K562 (cell line): Measurements from ENCODE around the gene CDK14. TPM values are rescaled to one million over a fixed set of nuclear protein-coding genes. Genes with fewer than 3 reads are reported as not detected.

Experiments
- CCAR2 ChIP-seq: fragments of 200-400 bp; formaldehyde crosslinking; IDR thresholded peaks from 2 replicates; pipeline ENCODE4 v1.6.1; 2017; ENCODE audit warnings: mild to moderate bottlenecking, low read depth, low read length
- ETV6 ChIP-seq, 3 experiments: fragments of 150-350 bp in 1 of 3; sonication (generic) in 1 of 3; formaldehyde crosslinking in 1 of 3; IDR thresholded peaks; 2 replicates each; pipeline versions ENCODE4 v1.6.1 to v1.8.0; 2014 to 2022; ENCODE audit warnings: borderline replicate concordance in 2 of 3, low read depth in 2 of 3, antibody characterized with exemption in 1 of 3, low read length in 1 of 3, mild to moderate bottlenecking in 1 of 3, missing genetic modification reagents in 1 of 3
- FOXA3 ChIP-seq, 2 experiments: fragments of 450-650 bp in 1 of 2; sonication (generic) in 1 of 2; formaldehyde crosslinking; IDR thresholded peaks in 1 of 2; conservative IDR thresholded peaks in 1 of 2; 2 replicates each; pipeline versions ENCODE4 v1.4.0 to v1.8.0; 2020 to 2022; ENCODE audit warnings: mild to moderate bottlenecking in 2 of 2, missing genetic modification reagents in 1 of 2
- HDGF ChIP-seq: fragments of 450-650 bp; IDR thresholded peaks from 2 replicates; pipeline ENCODE4 v1.6.1; 2016
- MAFK ChIP-seq: IDR thresholded peaks from 2 replicates; pipeline ENCODE4 v1.6.1; 2011; ENCODE audit warnings: low read length, improper control_type of control experiment
- MCM5 ChIP-seq: fragments of 450-650 bp; IDR thresholded peaks from 2 replicates; pipeline ENCODE4 v1.6.1; 2016; ENCODE audit warnings: low read depth
- PURB ChIP-seq: sonication (generic); formaldehyde crosslinking; IDR thresholded peaks from 2 replicates; pipeline ENCODE4 v1.9.0; 2021; ENCODE audit warnings: low read depth, mild to moderate bottlenecking, missing genetic modification reagents
- ZNF140 ChIP-seq: fragments of 250-450 bp; sonication (Bioruptor Pico); IDR thresholded peaks from 2 replicates; pipeline ENCODE4 v1.8.0; 2021; ENCODE audit warnings: moderate library complexity, mild to moderate bottlenecking, inconsistent platforms
- polyA plus RNA-seq, 8 experiments: library from polyadenylated mRNA; depleted of rRNA in 4 of 8; stranded (reverse) in 5 of 8; unstranded in 3 of 8; fragments of >200 nt; fragmentation: Nextera tagmentation in 2 of 8; fragmentation: Illumina TruSeq in 1 of 8; extraction: Ambion mirVana in 2 of 8; extraction: Trizol in 1 of 8; gene quantifications; 2 replicates each; pipeline versions ENCODE4 v1.2.1 to v1.2.3, GENCODE V29; 2011 to 2014; ENCODE audit warnings: inconsistent platforms in 1 of 8, missing spikeins in 1 of 8
- total RNA-seq, 7 experiments: library from RNA; depleted of rRNA in 6 of 7; stranded (reverse); fragments of >200 nt in 6 of 7; fragmentation: Illumina TruSeq in 2 of 7; extraction: Trizol in 2 of 7; gene quantifications; 2 replicates each; pipeline versions ENCODE4 v1.2.1 to v1.2.3, GENCODE V29; 2011 to 2021; ENCODE audit warnings: low replicate concordance in 1 of 7
- TF ChIP-seq, protein P1 (sequence below): sonication (generic); formaldehyde crosslinking; IDR thresholded peaks from 2 replicates; pipeline ENCODE4 v1.8.0; 2022; ENCODE audit warnings: missing genetic modification reagents, mild to moderate bottlenecking, moderate library complexity, borderline replicate concordance
- TF ChIP-seq, protein P2 (sequence below), 2 experiments: fragments of 450-650 bp in 1 of 2; sonication (generic) in 1 of 2; formaldehyde crosslinking in 1 of 2; IDR thresholded peaks; 2 replicates each; pipeline versions ENCODE4 v1.7.1 to v1.9.0; 2016 to 2022; ENCODE audit warnings: inconsistent platforms in 1 of 2, mild to moderate bottlenecking in 1 of 2, missing genetic modification reagents in 1 of 2
- TF ChIP-seq, protein P3 (sequence below): fragments of 450-650 bp; formaldehyde crosslinking; IDR thresholded peaks from 2 replicates; pipeline ENCODE4 v1.4.0; 2020; ENCODE audit warnings: mild to moderate bottlenecking, moderate library complexity

Gene CDK14
- total and polyA plus RNA-seq, 9 of the 15 experiments (the other 6 are each of a cell fraction or from before 2014, with no cell fraction given), result 0.03 to 0.91 (median 0.16) TPM

DNA sequence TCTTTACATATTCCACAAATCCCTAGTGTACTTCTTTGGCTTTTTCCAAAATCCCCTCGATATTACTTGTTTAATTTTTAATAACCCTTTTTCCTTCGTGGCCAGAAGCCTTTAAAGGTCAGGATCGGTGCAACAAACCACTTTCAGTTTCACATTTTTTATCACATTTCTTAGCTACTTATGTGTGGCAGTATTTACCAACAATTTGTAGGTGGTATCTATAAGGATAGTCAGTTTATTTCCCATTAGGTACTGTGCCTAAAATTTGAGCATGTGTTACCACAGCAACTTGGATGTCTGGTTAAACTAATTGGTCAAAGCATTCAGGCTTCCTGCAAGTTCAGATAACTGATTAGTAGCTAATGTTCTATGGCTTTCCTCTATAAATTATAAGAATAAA lies 104.9 kb downstream of the CDK14 start (continued):
- TF ChIP-seq, protein P1, sequence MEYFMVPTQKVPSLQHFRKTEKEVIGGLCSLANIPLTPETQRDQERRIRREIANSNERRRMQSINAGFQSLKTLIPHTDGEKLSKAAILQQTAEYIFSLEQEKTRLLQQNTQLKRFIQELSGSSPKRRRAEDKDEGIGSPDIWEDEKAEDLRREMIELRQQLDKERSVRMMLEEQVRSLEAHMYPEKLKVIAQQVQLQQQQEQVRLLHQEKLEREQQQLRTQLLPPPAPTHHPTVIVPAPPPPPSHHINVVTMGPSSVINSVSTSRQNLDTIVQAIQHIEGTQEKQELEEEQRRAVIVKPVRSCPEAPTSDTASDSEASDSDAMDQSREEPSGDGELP (CRISPR knock-in tag), result no peak
- TF ChIP-seq CCAR2 (no peak), PURB (CRISPR knock-in tag) (no peak), HDGF (no peak), MCM5 (no peak), MAFK (no peak), ZNF140 (CRISPR knock-in tag) (no peak), ETV6 (IDR thresholded peaks at IDR 0.05; ENCODE audit: borderline replicate concordance in 1 of 2, low read depth in 2 of 2, low read length in 1 of 2) (no peak), ETV6 (CRISPR knock-in tag; IDR thresholded peaks at IDR 0.05; ENCODE audit: borderline replicate concordance) (no peak), FOXA3 (CRISPR knock-in tag; conservative IDR thresholded peaks at IDR 0.05 in 1 of 2, IDR thresholded peaks at IDR 0.05 in 1 of 2) (no peak)
- TF ChIP-seq, protein P2, sequence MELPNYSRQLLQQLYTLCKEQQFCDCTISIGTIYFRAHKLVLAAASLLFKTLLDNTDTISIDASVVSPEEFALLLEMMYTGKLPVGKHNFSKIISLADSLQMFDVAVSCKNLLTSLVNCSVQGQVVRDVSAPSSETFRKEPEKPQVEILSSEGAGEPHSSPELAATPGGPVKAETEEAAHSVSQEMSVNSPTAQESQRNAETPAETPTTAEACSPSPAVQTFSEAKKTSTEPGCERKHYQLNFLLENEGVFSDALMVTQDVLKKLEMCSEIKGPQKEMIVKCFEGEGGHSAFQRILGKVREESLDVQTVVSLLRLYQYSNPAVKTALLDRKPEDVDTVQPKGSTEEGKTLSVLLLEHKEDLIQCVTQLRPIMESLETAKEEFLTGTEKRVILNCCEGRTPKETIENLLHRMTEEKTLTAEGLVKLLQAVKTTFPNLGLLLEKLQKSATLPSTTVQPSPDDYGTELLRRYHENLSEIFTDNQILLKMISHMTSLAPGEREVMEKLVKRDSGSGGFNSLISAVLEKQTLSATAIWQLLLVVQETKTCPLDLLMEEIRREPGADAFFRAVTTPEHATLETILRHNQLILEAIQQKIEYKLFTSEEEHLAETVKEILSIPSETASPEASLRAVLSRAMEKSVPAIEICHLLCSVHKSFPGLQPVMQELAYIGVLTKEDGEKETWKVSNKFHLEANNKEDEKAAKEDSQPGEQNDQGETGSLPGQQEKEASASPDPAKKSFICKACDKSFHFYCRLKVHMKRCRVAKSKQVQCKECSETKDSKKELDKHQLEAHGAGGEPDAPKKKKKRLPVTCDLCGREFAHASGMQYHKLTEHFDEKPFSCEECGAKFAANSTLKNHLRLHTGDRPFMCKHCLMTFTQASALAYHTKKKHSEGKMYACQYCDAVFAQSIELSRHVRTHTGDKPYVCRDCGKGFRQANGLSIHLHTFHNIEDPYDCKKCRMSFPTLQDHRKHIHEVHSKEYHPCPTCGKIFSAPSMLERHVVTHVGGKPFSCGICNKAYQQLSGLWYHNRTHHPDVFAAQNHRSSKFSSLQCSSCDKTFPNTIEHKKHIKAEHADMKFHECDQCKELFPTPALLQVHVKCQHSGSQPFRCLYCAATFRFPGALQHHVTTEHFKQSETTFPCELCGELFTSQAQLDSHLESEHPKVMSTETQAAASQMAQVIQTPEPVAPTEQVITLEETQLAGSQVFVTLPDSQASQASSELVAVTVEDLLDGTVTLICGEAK (IDR thresholded peaks at IDR 0.05), result no peak
- TF ChIP-seq, protein P2 (CRISPR knock-in tag; IDR thresholded peaks at IDR 0.05), result no peak
- TF ChIP-seq, protein P3, sequence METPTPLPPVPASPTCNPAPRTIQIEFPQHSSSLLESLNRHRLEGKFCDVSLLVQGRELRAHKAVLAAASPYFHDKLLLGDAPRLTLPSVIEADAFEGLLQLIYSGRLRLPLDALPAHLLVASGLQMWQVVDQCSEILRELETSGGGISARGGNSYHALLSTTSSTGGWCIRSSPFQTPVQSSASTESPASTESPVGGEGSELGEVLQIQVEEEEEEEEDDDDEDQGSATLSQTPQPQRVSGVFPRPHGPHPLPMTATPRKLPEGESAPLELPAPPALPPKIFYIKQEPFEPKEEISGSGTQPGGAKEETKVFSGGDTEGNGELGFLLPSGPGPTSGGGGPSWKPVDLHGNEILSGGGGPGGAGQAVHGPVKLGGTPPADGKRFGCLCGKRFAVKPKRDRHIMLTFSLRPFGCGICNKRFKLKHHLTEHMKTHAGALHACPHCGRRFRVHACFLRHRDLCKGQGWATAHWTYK (CRISPR knock-in tag), result no peak
- TF ChIP-seq, all 486 proteins: peak for 0
